Activated CD4-positive, alpha-beta T cell treated with anti-CD3 and anti-CD28 coated beads for 48 hours (primary cell): ENCODE measurements around the gene SEBOX.

Experiments used
- DNase-seq: peaks from one replicate; pipeline ENCODE4 v3.0.0-alpha.2; 2020

The SEBOX gene

DNA sequence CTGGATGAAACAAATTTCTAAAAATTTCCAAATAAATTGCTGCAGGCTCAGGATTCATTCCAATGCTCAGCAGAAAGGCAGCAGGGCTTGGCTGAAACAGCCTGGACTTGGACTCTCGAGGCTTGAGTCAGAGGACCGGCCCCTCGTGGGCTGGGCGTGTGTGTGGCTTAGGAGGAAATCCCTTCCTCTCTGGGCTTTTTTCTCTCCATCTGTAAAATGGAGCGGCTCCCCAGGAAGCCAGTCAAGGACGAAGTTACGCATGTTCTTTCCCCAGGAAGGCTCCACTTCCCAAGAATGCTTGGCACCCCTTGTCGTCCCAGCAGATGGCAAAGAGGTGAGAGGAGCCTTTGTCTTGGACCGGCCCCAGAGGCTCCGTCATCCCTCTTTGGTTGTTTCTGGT is 27.5 kb upstream of the SEBOX start:
- no peak for DNase-seq

DNA sequence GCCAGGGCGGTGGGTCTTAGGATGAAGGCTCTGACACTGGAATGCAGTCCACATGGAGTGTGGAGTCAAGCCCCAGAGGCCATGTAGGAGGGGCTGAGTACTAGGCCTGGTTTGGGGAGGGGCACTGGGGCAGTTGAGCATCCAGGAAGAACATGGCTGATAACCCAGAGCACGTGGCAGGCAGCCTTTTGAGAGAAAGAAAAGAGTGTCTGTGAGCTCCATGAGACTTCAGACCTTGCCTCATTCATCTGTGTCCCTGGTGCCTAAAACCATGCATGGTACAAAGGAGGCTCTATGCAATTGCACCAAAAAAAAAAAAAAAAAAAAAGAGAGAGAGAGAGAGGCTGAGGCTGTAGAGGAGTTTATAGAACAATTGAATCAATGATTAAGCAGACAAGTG is 26.4 kb upstream of the SEBOX start:
- DNase-seq = no peak

DNA sequence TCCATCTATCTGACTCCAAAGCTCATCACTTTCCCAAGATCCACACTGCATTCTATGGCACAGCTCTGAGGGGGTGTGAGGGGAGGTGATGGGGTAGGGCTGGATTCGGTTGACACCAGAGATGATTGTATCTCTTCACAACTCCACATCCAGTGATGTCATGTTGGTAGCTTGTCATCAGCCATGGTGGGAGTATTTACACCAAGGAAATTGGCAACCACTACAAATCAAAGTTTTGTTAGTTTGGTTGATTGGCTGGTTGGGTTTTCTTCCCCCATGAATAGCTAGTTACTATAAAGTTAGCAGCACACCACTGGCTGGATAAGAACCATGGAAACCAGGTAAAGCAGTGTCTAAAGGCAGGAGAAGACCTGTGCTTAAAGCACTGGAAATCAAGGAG is 26.0 kb upstream of the SEBOX start:
- no peak for DNase-seq

DNA sequence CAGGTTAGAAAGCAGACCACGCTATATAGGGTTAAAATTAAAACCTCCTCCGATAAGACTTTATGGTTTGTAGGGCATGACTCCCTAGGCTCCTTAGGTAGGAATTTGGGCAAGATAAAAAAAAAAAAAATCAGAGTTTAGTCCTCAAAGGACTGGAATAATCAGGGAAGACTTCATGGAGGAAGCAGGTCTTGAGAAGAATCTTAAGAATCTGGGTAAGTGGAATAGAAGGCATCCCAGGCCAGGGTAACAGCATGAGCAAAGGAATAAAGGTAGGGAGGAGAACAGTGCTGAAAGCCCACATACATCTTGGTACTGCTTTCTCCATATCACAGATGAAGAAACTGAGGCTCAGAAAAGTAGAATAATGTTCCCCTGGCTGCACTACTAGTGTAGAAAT is 25.6 kb upstream of the SEBOX start:
- DNase-seq = no peak

DNA sequence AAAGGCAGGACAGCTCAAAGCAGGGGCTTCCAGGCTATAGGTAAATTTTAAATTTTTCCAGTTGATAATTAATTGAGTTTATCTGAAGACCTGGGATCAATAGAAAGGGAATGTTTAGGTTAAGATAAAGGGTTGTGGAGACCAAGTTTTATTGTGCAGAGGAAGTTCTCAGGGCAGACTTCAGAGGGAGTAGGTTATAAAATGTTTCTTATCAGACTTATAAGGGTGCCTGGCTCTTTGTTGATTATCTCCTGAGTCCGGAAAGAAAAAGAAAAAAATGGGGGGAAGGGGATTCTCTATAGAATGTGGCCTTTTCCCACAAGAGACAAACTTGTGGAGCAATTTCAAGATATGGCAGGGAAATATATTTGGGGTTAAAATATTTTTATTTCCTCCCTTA is 25.1 kb upstream of the SEBOX start:
- DNase-seq = no peak

DNA sequence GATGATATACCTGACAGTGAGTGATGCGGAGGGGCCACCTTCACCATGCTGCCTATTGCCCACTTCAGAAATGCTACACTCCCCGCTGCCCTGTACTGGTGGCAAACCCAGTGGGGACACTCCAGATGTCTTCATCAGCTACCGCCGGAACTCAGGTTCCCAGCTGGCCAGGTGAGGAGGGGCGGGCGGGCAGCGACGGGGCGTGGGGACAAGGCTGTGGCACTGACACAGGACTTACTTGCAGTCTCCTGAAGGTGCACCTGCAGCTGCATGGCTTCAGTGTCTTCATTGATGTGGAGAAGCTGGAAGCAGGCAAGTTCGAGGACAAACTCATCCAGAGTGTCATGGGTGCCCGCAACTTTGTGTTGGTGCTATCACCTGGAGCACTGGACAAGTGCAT is 23.1 kb upstream of the SEBOX start:
- DNase-seq = no peak

DNA sequence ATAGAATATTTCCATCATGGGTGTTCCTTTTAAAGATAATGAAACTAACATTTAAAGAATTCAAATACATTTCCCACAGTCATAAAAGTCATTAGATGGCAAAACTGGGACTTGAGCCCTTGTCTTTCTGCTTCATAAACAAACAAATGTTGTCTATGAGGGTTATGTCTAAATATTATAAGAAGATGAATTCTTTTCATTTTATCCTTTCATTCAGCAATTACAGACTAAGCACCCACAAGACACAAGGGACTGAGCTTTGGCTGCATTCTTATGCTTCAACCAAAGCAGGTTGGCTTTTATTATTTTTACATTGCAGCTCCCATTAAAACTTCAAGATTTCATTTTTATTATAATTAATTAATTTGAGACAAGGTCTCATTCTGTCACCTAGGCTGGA is 21.4 kb upstream of the SEBOX start:
- no peak for DNase-seq

DNA sequence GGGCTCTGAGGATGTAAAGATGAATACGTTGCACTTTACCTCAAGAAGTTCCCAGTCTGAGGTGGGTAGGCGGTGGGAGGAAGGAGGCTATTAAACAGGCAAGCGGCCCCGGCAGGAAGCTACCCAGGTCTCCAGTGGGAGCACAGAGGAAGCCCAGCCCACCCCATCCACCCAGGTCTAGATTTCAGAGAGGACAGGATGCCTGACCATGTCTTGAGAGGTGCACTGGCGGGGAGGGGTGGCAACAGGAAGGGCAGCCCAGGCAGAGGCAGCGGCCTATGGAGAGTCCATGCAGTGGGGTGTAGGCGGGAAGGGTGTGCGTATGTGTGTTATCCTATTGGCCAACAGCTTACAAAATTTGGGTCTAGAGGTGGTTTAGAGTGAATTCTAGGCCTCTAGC is 20.4 kb upstream of the SEBOX start:
- DNase-seq = peak; percentile 44

DNA sequence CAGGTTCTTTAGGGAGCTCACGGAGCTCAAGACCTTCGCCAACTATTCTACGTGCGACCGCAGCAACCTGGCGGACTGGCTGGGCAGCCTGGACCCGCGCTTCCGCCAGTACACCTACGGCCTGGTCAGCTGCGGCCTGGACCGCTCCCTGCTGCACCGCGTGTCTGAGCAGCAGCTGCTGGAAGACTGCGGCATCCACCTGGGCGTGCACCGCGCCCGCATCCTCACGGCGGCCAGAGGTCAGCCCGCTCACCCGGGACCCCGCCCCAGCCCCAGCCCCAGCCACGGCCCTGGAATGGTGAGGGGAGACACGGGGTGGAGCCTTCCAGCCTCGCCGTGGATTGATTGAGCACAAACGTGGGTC is 20.0 kb upstream of the SEBOX start:
- DNase-seq = no peak

DNA sequence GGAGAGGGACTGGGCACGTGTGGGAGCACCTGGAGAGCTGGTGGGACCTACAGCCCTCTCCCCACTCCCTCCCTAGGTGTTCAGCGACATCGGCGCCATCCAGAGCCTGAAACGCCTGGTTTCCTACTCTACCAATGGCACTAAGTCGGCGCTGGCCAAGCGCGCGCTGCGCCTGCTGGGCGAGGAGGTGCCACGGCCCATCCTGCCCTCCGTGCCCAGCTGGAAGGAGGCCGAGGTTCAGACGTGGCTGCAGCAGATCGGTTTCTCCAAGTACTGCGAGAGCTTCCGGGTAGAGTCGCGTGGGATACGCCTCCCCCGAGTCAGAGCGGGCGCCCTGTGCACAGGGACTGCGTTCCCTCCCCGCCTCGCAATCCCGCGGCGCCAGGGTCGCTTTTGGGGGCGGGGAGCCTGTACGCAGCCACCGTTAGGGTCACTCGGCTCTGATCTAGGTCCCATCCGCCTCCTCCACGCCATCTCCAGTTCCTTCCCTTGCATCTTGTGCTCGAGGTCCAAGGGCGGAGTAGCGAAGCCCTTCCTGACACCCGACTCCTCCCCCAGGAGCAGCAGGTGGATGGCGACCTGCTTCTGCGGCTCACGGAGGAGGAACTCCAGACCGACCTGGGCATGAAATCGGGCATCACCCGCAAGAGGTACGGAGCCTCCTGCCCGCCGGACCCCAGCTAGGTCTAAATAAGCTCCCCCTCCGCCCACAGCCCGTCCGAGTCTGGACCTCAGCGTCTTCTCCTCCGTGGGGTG is 19.5 kb upstream of the SEBOX start:
- peak; percentile 78 for DNase-seq

DNA sequence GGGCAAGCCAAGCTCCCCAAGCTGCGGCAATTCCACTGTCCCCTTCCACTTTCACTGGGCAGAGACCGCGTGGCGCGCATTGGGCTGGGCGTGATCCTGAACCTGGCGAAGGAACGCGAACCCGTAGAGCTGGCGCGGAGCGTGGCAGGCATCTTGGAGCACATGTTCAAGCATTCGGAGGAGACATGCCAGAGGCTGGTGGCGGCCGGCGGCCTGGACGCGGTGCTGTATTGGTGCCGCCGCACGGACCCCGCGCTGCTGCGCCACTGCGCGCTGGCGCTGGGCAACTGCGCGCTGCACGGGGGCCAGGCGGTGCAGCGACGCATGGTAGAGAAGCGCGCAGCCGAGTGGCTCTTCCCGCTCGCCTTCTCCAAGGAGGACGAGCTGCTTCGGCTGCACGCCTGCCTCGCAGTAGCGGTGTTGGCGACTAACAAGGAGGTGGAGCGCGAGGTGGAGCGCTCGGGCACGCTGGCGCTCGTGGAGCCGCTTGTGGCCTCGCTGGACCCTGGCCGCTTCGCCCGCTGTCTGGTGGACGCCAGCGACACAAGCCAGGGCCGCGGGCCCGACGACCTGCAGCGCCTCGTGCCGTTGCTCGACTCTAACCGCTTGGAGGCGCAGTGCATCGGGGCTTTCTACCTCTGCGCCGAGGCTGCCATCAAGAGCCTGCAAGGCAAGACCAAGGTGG is 16.3 kb upstream of the SEBOX start:
- peak; percentile 63 for DNase-seq

DNA sequence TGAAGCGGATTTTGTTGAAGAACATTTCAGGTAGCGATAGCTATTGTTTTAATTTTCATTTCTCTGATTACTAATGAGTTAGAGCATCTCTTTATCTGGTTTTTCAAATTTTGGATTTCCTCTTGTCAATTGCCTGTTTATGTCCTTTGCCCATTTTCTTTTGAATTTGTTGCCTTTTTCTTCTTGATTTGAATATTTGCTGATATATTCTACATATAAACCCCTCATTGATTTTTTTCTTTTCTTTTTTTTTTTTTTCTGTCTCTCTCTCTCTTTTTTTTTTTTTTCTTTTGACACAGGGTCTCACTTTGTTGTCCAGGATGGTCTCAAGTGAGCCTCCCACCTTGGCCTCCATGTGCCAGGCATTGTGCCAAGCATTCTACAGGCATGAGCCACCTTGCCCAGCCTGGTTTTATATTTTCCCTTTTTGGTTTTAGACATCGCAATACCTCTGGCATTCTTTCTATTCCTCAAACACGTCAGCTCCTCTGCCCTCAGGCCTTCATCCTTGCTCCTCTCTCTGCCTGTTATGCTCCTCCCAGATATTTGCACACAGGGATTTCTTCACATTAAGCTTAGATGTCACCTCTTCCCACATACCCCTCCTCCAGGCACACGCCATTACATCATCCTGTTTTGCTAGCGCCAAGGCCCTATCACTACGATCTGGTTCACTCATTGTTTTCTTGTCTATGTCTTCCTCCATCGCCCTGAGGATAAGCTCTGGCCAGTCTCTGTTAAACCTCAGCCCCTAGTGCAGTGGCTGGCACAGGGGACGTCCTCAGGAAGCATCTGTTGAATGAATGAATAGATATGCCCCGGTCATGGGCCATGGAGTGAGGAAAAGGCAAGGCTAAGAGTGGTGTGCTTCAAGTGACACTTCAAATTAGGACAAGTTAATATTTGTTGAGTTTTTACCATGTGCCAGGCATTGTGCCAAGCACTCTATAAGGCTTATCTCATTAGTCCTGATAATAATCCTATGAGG is 15.1 kb upstream of the SEBOX start:
- no peak for DNase-seq

DNA sequence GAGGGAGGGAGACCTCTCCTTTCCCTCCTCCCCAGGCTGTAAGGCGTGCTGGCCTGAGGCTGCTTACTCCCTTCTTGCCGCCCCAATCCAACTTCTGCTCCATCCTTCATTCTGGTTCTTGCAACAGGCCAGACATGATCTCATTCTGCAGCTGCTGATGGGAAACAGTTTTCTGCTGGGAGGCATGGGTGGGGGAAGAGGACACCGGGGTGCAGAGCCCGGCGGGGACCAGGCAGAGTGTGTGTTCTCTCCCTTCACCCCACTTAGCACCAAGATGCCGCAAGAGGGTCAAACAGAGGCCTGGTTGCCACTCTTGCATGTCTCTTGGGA is 7.9 kb upstream of the SEBOX start:
- DNase-seq = no peak

DNA sequence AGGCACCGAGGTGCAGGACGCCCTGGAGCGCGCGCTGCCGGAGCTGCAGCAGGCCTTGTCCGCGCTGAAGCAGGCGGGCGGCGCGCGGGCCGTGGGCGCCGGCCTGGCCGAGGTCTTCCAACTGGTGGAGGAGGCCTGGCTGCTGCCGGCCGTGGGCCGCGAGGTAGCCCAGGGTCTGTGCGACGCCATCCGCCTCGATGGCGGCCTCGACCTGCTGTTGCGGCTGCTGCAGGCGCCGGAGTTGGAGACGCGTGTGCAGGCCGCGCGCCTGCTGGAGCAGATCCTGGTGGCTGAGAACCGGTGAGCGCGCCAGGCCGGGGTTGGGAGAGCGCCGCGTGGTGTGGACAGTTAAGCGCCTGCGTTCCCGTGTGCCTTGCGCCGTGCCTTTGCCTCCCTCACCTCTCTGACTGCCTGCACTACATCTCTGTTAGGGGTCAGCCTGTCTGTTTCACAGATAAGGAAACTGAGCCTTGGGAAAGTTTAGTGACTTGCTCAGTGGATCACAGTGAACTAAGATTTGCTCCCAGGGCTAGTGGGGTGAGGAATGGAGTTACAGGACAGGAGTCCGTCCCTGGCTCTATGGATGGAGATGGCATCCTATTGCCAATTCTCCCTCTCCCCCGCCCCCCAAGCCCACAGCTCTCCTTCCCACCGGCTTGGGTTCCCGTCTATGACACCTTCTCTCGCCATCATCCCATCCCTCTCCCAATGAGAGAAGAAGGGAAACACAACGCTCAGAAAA is 7.4 kb upstream of the SEBOX start:
- peak; percentile 53 for DNase-seq

DNA sequence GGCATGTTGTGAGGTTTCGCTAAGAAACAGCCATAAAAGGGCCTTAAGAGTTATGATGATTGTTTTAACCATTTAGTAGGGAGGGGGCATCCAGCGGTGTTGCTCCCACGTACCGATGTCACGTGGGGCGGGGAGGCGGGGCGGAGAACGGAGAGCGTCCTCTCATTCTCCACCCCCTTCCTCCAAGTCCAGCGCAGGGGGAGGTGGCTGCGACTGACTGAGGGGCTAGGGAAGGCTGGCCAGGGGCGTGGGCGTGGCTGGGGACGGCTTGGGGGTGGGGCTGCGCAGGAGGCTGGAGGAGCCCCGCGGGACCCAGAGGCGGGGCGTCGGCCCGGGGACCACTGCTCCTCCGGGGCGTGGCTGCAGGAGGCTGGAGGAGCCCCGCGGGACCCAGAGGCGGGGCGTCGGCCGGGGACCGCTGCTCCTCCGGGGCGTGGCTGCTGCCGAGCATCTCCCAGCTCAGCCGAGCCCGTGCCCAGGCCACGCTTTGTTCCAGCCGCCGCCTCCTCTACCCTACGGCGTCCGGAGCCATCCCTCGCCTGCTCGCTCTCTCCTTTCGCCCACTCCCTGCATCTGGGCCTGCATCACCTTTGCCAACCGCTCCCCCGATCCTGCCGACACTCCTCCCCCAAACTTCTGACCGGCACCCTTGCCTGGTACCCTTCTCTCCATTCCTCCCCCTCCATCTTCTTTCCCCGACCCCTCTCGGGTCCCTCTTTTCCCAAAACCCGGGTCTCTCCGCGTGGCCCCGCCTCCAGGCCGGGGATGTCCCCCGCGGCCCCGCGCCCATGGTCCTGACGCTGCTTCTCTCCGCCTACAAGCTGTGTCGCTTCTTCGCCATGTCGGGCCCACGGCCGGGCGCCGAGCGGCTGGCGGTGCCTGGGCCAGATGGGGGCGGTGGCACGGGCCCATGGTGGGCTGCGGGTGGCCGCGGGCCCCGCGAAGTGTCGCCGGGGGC is 6.5 kb upstream of the SEBOX start, which contains the start of gene SARM1:
SARM1 (plus strand) TSS at position 450 of the 958 bp plus-strand sequence; CDS start at position 789, 339 bp downstream.
- DNase-seq = peak; percentile 90

DNA sequence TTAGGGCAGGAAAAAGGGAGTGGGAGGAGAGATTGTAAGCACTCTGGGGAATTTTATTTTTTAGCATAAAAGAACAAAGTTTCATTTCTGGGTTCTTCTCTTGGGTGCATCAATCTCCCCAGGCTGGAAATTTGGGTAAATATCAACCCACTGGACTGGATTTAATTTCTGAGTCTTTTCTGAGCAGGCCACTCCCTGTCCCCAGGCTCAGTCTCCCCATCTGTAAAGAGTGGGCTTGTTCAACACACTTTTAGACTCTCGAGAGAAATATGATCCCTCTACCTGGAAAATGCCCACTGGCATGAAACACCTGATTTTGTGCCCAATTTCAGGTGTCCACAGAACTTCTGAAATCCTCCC is 5.7 kb upstream of the SEBOX start:
- DNase-seq = no peak

DNA sequence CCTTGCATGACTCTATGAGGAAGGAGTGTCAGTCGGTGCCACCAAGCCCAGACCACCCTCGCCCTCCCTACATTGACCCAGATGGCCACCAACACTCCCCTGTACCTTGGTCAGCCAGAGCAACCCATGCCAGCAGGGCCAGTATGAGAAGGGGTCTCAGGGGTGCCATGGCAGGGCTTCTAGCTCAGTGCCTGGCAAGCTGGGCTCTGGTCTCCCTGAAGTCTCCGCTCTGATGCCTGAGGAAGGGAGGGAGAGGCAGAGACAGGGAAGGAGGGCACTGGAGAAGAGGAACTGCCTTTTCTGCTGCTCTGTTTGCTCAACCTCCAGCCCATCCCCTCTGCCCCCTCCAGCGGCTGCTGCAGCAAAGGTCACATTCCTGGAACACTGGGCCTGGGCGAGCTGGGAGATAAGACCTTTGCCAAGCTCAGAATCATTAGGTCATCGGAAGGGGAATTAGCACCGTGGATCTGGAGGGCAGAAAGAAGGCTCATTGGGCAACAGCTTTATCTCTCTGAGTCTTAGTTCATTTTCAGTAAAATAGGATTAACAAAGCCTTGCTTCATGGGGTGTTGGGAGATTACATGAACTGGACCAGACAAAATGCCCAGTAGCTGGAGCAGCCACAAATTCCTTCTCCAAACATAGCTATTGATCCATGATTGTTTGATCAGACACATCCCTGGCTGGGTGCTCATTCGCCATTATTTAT is 5.2 kb upstream of the SEBOX start, which contains the start of gene VTN:
VTN (minus strand) TSS at position 273 of the 709 bp plus-strand sequence; CDS start at position 169, 104 bp downstream.
- DNase-seq = no peak

DNA sequence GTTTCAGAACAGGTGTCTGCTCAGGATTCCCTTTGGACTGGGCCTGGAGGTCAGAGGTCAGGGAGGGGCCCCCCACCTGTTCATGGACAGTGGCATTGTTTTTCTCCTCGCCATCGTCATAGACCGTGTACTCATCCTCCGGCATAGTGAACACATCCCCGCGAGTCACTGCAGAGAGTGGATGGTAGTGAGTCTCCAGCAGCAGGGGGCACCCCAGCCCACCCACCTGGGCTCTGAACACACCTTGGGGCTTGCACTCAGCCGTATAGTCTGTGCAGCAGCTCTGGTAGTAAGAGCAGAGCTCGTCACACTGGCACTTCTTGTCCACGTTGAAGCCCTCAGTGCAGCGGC is 4.7 kb upstream of the SEBOX start:
- DNase-seq = no peak

DNA sequence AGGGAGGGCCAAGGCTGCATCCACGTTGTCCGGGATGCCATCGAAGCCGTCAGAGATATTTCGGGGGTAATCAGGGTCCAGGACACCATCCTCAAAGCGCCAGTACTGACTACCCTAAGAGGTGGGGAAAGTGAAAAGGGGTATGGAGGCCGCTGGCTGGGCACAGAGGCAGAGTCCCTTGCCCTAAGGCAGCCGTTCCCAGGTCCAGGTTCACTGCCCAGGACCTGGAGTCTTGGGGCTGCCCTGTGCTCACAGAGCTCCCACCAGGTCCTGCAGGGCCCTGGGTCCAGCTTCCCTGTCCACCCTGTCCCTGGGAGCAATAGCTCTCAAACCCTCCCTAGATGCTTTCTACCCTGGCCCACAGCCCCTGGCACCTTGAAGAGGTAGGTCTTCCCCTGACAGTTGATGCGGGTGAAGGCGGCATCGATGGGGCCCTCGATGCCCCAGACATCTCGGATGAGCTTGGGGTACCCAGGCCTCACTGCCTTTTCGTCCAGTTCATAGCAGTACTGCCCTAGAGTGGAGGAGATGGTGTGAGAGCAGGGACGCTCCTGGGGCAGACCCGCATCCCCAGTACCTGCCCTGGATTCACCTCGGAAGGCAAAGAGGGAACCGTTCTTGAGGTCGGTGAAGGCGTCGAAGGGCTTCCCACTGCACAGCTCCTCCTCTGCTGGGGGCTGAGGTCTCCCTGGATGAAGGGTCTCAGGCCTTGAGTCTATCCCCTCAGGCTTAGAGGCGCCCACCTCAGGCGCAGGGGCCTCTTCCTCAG is 4.1 kb upstream of the SEBOX start:
- DNase-seq = no peak

DNA sequence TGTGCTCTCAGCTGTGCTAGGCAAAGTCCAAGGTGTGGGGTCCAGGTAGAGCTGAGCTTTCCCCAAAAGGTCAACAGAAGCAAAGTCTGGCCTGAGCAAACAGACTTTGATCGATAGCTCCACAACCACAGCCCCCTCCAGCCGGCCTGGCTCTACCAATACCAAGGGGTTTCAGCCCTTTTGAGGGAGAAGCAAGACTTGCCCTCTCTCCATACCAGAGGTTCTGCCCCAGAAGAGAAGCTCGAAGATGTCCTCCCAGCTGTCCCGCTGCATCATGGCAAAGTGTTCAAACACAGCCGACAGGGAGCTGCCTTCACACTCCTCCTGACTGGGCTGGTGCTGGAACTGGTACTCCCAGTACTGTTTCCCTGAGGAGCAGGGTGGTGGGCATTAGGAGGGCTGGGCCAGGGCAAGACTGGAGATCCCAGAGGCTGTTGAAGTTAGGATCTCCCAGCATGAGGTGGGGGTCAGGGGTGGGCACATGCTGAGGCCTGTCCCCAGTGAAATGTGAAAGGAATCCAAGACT is 3.4 kb upstream of the SEBOX start:
- DNase-seq = no peak
